GM23338 (cell line): ENCODE results near the gene ATP1A4.

Experiments
- CREB1 ChIP-seq: fragments of 250-450 bp; sonication (Bioruptor Pico); IDR thresholded peaks from 2 replicates; pipeline ENCODE4 v1.5.0; 2020; ENCODE audit warnings: low read depth, mild to moderate bottlenecking, moderate library complexity
- CTCF ChIP-seq, 2 experiments: fragments of 200-600 bp in 1 of 2; sonication (generic) in 1 of 2; conservative IDR thresholded peaks; 2 replicates each; pipeline versions ENCODE4 v1.5.1 to v1.6.1; 2016 to 2017; ENCODE audit warnings: antibody characterized with exemption in 2 of 2, low read depth in 2 of 2, mild to moderate bottlenecking in 2 of 2, moderate library complexity in 1 of 2
- EZH2 ChIP-seq: fragments of 200-600 bp; sonication (generic); IDR thresholded peaks from one replicate; pipeline ENCODE4 v1.8.0; 2017; ENCODE audit warnings: antibody characterized with exemption, mild to moderate bottlenecking, low read depth; ENCODE audit not compliant: unreplicated experiment
- EZH2phosphoT487 ChIP-seq: fragments of 200-600 bp; sonication (generic); IDR thresholded peaks from one replicate; pipeline ENCODE4 v1.8.1; 2018; ENCODE audit warnings: antibody characterized with exemption; ENCODE audit not compliant: unreplicated experiment
- NANOG ChIP-seq: IDR thresholded peaks from 2 replicates; pipeline ENCODE4 v1.6.1; 2016; ENCODE audit warnings: antibody characterized with exemption, borderline replicate concordance
- POLR2AphosphoS5 ChIP-seq: IDR thresholded peaks from 2 replicates; pipeline ENCODE4 v1.6.1; 2016; ENCODE audit warnings: antibody characterized with exemption, low read depth
- REST ChIP-seq: IDR thresholded peaks from one replicate; pipeline ENCODE4 v1.6.1; 2018; ENCODE audit warnings: antibody characterized with exemption; ENCODE audit not compliant: unreplicated experiment
- ZNF331 ChIP-seq: fragments of 250-450 bp; sonication (Bioruptor Pico); IDR thresholded peaks from 2 replicates; pipeline ENCODE4 v1.5.0; 2020; ENCODE audit warnings: low read depth, mild to moderate bottlenecking, moderate library complexity
- ZNF462 ChIP-seq: fragments of 250-450 bp; sonication (Bioruptor Pico); IDR thresholded peaks from 2 replicates; pipeline ENCODE4 v1.5.0; 2020; ENCODE audit warnings: mild to moderate bottlenecking, moderate library complexity

- TF ChIP-seq EZH2: no peak
- TF ChIP-seq ZNF462: no peak
- no peak for TF ChIP-seq CTCF (conservative IDR thresholded peaks at IDR 0.05; ENCODE audit: low read depth in 2 of 2)
- TF ChIP-seq POLR2AphosphoS5: no peak
- no peak for TF ChIP-seq REST
- no peak for TF ChIP-seq CREB1 (CRISPR knock-in tag)
- TF ChIP-seq EZH2phosphoT487: no peak
- TF ChIP-seq ZNF331 (CRISPR knock-in tag): no peak
- no peak for TF ChIP-seq NANOG
Measured at GRCh38 chr1:160226623-160227022, 75.2 kb downstream of the ATP1A4 start.
